Thyroid gland (tissue), 4 donors: ENCODE data around the gene PIK3R5.

Experiments used
- CTCF ChIP-seq, 6 experiments: fragments of 200-600 bp in 3 of 6; fragments of 450-650 bp in 3 of 6; sonication (generic) in 3 of 6; IDR thresholded peaks; one replicate each; pipeline ENCODE4 v1.5.1; 2016 to 2019; ENCODE audit warnings: antibody characterized with exemption in 6 of 6, mild to moderate bottlenecking in 2 of 6, inconsistent platforms in 1 of 6, moderate library complexity in 1 of 6
- POLR2A ChIP-seq, 2 donors: fragments of 450-650 bp; IDR thresholded peaks; one replicate each; pipeline ENCODE4 v1.6.1; 2017; ENCODE audit warnings: antibody characterized with exemption in 2 of 2, mild to moderate bottlenecking in 2 of 2, moderate library complexity in 1 of 2

DNA sequence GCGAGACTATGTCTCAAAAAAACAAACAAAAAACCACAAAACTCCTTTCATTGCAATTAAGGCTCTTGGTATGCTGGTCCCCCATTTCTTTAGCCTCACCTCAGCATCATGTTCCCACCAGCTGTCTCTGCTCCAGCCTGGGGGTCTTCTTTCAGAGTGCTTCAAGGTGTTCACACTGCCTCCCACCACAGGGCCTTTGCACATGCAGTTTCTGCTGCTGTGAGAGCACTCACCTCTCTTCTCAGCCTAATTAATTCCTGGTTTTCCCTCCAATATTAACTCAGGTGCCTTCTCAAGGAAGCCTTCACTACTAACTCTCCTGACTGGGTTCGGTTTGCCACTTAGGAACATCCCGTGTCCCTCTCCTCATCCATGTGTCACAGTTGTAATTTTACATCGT is 82.2 kb downstream of the PIK3R5 start:
- TF ChIP-seq CTCF (IDR thresholded peaks at IDR 0.05) = no peak
- no peak for TF ChIP-seq POLR2A (IDR thresholded peaks at IDR 0.05)
